ENCODE measurements around the gene CCDC158.

CCDC158 gene

GRCh38 chr4:76386566-76387305 lies 34.2 kb downstream of the CCDC158 start:
- POLR2A ChIA-PET, result no interaction called here
- no peak for DNase-seq (ENCODE audit: extremely low spot score)
- TF ChIP-seq, protein P1, sequence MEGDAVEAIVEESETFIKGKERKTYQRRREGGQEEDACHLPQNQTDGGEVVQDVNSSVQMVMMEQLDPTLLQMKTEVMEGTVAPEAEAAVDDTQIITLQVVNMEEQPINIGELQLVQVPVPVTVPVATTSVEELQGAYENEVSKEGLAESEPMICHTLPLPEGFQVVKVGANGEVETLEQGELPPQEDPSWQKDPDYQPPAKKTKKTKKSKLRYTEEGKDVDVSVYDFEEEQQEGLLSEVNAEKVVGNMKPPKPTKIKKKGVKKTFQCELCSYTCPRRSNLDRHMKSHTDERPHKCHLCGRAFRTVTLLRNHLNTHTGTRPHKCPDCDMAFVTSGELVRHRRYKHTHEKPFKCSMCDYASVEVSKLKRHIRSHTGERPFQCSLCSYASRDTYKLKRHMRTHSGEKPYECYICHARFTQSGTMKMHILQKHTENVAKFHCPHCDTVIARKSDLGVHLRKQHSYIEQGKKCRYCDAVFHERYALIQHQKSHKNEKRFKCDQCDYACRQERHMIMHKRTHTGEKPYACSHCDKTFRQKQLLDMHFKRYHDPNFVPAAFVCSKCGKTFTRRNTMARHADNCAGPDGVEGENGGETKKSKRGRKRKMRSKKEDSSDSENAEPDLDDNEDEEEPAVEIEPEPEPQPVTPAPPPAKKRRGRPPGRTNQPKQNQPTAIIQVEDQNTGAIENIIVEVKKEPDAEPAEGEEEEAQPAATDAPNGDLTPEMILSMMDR (IDR thresholded peaks at IDR 0.05; ENCODE audit: control extremely low read depth, extremely low read depth, low read depth, missing control alignments), result no peak
- CTCF ChIA-PET, result interaction anchor here (1.0 to 3.0 kb wide), 3 partner anchors 8 to 207 kb away, joined by 3 to 19 read pairs (median 8); no protein-coding TSS in a partner anchor

- TF ChIP-seq, protein P1 (IDR thresholded peaks at IDR 0.05; ENCODE audit: control extremely low read depth, extremely low read depth, low read depth, missing control alignments), result no peak
- ChIA-PET CTCF (interaction anchor here (3.0 kb wide), 1 partner anchor 8 kb away, joined by 19 read pairs; no protein-coding TSS in a partner anchor), POLR2A (no interaction called here)
- no peak for DNase-seq (ENCODE audit: extremely low spot score)
Measured at GRCh38 chr4:76385974-76386373, 35.0 kb downstream of the CCDC158 start.

DNA sequence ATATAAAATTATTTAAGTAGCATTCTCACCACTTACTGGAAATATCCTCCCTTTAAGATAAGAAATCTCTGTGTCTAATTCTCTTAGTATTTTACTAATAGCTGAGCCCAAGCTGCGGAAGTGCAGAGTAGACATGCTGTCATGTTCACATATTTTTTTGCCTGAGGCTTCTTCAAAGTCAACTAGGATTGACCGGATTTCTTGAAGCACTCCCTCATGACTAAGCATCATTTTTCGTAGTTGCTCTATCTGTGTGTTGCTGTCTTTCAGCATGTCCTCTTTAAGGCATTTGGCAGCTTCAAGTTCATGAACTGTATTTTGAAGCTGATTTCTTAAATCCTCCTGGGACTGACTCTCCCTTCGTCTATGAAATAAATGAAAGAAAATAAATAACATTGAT lies 36.9 kb downstream of the CCDC158 start:
- ChIA-PET POLR2A (no interaction called here), CTCF (interaction anchor here (1.7 kb wide), 1 partner anchor 46 kb away, joined by 5 read pairs; no protein-coding TSS in a partner anchor)
- no peak for DNase-seq (ENCODE audit: extremely low spot score)
- TF ChIP-seq, protein P1 (IDR thresholded peaks at IDR 0.05; ENCODE audit: control extremely low read depth, extremely low read depth, low read depth, missing control alignments), result no peak

DNA sequence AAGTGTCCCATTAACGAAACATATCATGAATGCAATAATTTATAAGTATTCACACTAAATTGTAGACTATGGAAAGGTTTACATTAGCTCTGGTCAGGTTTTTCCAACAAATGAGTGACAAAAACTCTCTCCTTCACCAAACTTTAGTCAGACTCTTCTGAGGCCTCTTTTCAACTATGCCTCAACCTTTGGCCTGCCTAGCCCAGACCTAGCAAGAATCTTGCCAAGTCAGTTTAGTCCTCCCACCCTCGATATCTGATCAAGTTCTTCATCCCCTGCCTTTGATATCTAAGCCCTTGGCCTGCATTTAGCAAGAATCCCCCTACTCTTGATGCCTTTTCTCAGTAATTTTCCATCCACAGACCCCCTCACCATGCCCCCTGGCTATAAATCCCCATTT lies 37.9 kb downstream of the CCDC158 start:
- CTCF ChIA-PET, result interaction anchor here (1.1 to 1.7 kb wide), 2 partner anchors 19 to 47 kb away, joined by 3 to 5 read pairs; no protein-coding TSS in a partner anchor
- TF ChIP-seq, protein P1 (IDR thresholded peaks at IDR 0.05; ENCODE audit: control extremely low read depth, extremely low read depth, low read depth, missing control alignments), result no peak
- DNase-seq (ENCODE audit: extremely low spot score), result no peak
- POLR2A ChIA-PET, result no interaction called here

DNA sequence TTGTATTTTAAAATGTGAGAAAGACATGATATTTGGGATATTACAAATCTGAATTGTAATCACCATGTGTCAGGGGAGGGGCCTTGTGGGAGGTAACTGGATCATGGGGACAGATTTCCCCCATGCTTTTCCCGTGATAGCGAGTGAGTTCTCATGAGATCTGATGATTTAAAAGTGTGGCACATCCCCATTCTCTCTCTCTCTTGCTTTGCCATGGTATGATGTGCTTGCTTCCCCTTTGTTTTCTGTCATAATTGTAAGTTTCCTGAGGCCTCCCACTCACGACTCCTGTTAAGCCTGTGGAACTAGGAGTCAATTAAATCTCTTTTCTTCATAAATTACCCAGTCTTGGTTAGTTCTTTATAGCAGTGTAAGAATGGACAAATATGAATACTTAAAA lies 39.0 kb downstream of the CCDC158 start:
- DNase-seq (ENCODE audit: extremely low spot score), result no peak
- ChIA-PET CTCF (interaction anchor here (1.4 kb wide), 1 partner anchor 202 kb away, joined by 5 read pairs; no protein-coding TSS in a partner anchor), POLR2A (no interaction called here)
- TF ChIP-seq, protein P1 (IDR thresholded peaks at IDR 0.05; ENCODE audit: control extremely low read depth, extremely low read depth, low read depth, missing control alignments), result no peak

DNA sequence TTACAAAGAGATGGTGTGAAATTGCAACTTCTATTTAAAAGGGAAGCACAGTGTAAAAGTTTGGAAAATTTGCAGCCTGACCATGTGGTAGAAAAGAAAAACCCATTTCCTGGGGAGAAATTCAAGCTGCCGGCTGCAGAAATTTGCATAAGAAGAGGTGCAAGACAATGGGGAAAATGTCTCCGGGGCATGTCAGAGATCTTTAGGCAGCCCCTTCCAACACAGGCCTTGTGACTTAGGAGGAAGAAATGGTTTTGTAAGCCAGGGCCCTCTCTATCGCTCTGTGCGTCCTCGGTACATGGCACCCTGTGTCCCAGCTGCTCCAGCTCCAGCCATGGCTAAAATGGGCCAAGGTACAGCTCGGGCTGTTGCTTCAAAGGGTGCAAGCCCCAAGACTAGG lies 40.4 kb downstream of the CCDC158 start:
- POLR2A ChIA-PET, result no interaction called here
- DNase-seq (ENCODE audit: extremely low spot score), result no peak
- CTCF ChIA-PET, result interaction anchor here (1.4 kb wide), 1 partner anchor 201 kb away, joined by 5 read pairs; no protein-coding TSS in a partner anchor
- TF ChIP-seq, protein P1 (IDR thresholded peaks at IDR 0.05; ENCODE audit: control extremely low read depth, extremely low read depth, low read depth, missing control alignments), result no peak
